Ovary (tissue), 9 donors: ENCODE data around the gene DPY19L1. TPM values are rescaled to one million over a fixed set of nuclear protein-coding genes. Genes with fewer than 3 reads are reported as not detected.
"Not testable (repeated sequence)": the region's sequence is repeated elsewhere in the genome, so short reads cannot be mapped to it uniquely, and the experiment has no call there.

Experiments
- DNase-seq, 5 donors: peaks; one replicate each; pipeline ENCODE4 v3.0.0-alpha.2; 2019 to 2020
- H3K27ac ChIP-seq, 2 donors: fragments of 200-600 bp; one replicate each; pipeline versions ENCODE4 v1.5.1 to v1.8.0; 2019 to 2022
- H3K27me3 ChIP-seq: fragments of 200-600 bp; one replicate; pipeline ENCODE4 v1.8.0; 2022
- H3K36me3 ChIP-seq: fragments of 200-600 bp; sonication (generic); one replicate; pipeline ENCODE4 v1.5.1; 2019
- H3K4me1 ChIP-seq: one replicate; pipeline ENCODE4 v1.8.1; 2013; ENCODE audit warnings: mild to moderate bottlenecking, moderate library complexity; ENCODE audit not compliant: insufficient read depth
- H3K4me3 ChIP-seq: fragments of 200-600 bp; sonication (generic); one replicate; pipeline ENCODE4 v1.5.1; 2017
- H3K9me3 ChIP-seq, 2 donors: fragments of 200-600 bp in 1 of 2; sonication (generic) in 1 of 2; one replicate each; pipeline versions ENCODE4 v1.5.1 to v1.8.1; 2013 to 2019; ENCODE audit warnings: mild to moderate bottlenecking in 1 of 2, moderate library complexity in 1 of 2
- CTCF ChIP-seq, 3 donors: fragments of 450-650 bp in 2 of 3; fragments of 200-600 bp in 1 of 3; IDR thresholded peaks; one replicate each; pipeline versions ENCODE4 v1.5.1 to v1.8.0; 2016 to 2022; ENCODE audit warnings: antibody characterized with exemption in 3 of 3, mild to moderate bottlenecking in 1 of 3
- EP300 ChIP-seq: sonication (generic); formaldehyde crosslinking; IDR thresholded peaks from one replicate; pipeline ENCODE4 v1.6.1; 2017; ENCODE audit warnings: antibody characterized with exemption
- POLR2A ChIP-seq: fragments of 450-650 bp; IDR thresholded peaks from one replicate; pipeline ENCODE4 v1.6.1; 2017; ENCODE audit warnings: antibody characterized with exemption, mild to moderate bottlenecking, moderate library complexity
- WGBS, 3 donors: extraction: QIAGEN DNeasy Blood & Tissue Kit in 1 of 3; methylation state at CpG; one replicate each; pipeline versions ENCODE4 v1.1.5 to v1.1.7; 2013 to 2017; 5-methylcytosine and 5-hydroxymethylcytosine counted together
- intact Hi-C, 4 donors: fragments of 100-400 bp; cut with DNase I; formaldehyde crosslinking; loops; one replicate each; pipeline versions ENCODE4 v1.11.0 to v1.15.1; 2022 to 2023
- polyA plus RNA-seq, 2 donors: library from polyadenylated mRNA; stranded (reverse); fragments of 200-250 nt in 1 of 2; fragments of 350-450 nt in 1 of 2; fragmentation: Illumina TruSeq in 1 of 2; extraction: RNeasy Lipid Tissue Mini Kit (QIAGEN cat#74804) in 1 of 2; gene quantifications; one replicate each; pipeline ENCODE4 v1.2.3, GENCODE V29; 2013 to 2014
- total RNA-seq, 7 donors: library from RNA; depleted of rRNA in 2 of 7; stranded (reverse); fragments of >200 nt in 2 of 7; fragmentation: NEBNext Ultra II Directional in 3 of 7; extraction: Animal tissue kit (Norgen Biotek cat#: 25700) in 3 of 7; gene quantifications; one replicate each; pipeline versions ENCODE4 v1.1.0 to v1.2.4, GENCODE V29; 2016 to 2023
- donor health status: DM: no; HTN: no; CAD: no; lungs with moderate emphysema.
- donor health status: DM: no; HTN: no; CAD: no.
- donor health status: Bipolar disorder and iron deficiency.
- donor health status: DM: yes; HTN: yes; CAD: no.
- donor health status: DM: no; HTN: no; CAD: no.
- donor health status: DM: yes; HTN: yes; CAD: no.

The DPY19L1 gene
- total and polyA plus RNA-seq, 9 donors: 8.1 to 32.7 (median 17.8) TPM

GRCh38 chr7:34949361-34949760 is 87.9 kb downstream of the DPY19L1 start:
- TF ChIP-seq CTCF (IDR thresholded peaks at IDR 0.05) (no peak), POLR2A (no peak), EP300 (no peak)
- no peaks in the 10 kb centered on the region for H3K27me3 ChIP-seq
- H3K36me3 ChIP-seq: no peaks in the 10 kb centered on the region
- no peak overlapping the region for H3K4me3 ChIP-seq
- no peak overlapping the region for H3K27ac ChIP-seq
- no peaks in the 10 kb centered on the region for H3K4me1 ChIP-seq
- intact Hi-C loops: no loop called here
- DNase-seq: no peak
- H3K9me3 ChIP-seq: no peaks in the 10 kb centered on the region

DNA sequence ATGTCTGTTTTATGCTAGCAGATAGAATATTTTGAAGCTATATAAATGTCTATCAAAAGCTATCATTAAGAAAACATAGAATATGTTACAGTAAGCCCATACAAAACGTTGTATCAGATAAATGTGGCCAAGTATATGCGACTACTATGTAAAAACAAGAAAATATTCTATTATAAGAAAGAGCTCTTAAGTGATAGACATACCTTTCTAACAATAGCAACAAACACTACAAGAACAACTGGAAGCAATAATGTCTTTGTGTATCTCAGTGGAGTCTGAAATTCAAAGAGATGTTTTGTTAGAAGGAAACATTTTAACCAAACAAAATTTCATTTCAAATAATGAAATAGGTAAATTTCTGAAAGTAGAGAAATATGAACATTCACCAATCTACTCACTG is 89.9 kb downstream of the DPY19L1 start:
- H3K27ac ChIP-seq, H3K4me3 ChIP-seq, H3K27me3 ChIP-seq, H3K9me3 ChIP-seq, H3K36me3 ChIP-seq, DNase-seq, intact Hi-C loops, H3K4me1 ChIP-seq: not testable (repeated sequence)
- WGBS, 3 donors: 68 to 82% (median 72%) methylated on average over 2 of the region's 2 CpGs

DNA sequence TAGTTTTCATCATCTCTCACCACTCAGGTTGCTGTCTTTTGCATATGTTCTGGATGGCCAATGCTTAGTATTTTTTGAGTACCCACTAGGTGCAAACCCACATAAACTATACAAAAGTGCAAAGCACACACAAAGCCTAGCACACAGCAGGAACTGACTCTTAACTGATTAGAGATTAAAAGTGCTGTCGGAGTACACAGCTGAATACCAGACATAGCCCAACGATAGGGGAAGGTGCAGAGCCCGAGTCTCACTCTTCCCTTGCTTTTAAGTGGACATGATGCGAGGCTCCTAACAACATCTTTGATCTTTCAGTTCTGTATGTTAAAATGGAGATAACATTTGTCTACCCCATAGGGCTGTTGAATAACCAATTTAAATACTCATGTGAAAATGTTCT is 90.8 kb downstream of the DPY19L1 start:
- no peaks in the 10 kb centered on the region for H3K4me1 ChIP-seq
- no peaks in the 10 kb centered on the region for H3K27me3 ChIP-seq
- no peak overlapping the region for H3K4me3 ChIP-seq
- DNase-seq: no peak
- no peak overlapping the region for H3K27ac ChIP-seq
- H3K36me3 ChIP-seq: no peaks in the 10 kb centered on the region
- intact Hi-C loops: no loop called here
- WGBS, 3 donors: 81 to 88% (median 81%) methylated on average over 4 of the region's 4 CpGs
- TF ChIP-seq EP300 (no peak), CTCF (IDR thresholded peaks at IDR 0.05) (no peak), POLR2A (no peak)
- no peaks in the 10 kb centered on the region for H3K9me3 ChIP-seq

GRCh38 chr7:34945894-34946477 is 91.3 kb downstream of the DPY19L1 start:
- WGBS, 3 donors: 71 to 77% (median 74%) methylated on average over 7 of the region's 7 CpGs
- H3K36me3 ChIP-seq, DNase-seq, intact Hi-C loops, H3K27me3 ChIP-seq, H3K4me1 ChIP-seq, H3K9me3 ChIP-seq, H3K4me3 ChIP-seq, H3K27ac ChIP-seq: not testable (repeated sequence)

DNA sequence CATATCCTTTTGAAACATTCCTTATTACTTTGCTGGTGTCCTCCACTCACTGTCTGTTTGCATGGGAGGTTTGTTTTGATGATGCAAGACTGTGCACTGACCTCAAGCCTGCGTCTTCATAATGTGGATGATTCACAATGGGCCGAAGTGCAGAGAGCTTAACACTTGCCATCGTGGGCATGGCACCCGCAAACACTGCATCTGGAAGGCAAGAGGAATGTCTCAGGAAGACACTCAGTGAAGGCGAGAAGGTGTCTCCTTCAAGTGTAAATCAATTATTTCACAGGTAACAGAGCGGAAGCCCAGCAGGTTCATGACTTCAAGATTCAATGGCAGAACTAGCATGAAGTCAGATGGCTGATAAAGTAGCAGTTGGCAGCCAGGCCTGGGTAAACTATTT is 98.1 kb downstream of the DPY19L1 start:
- intact Hi-C loops: no loop called here
- DNase-seq: no peak

GRCh38 chr7:34935735-34936165 is 101.5 kb downstream of the DPY19L1 start:
- H3K27me3 ChIP-seq, H3K4me1 ChIP-seq, H3K36me3 ChIP-seq, H3K27ac ChIP-seq, H3K9me3 ChIP-seq, DNase-seq, H3K4me3 ChIP-seq, intact Hi-C loops: not testable (repeated sequence)
- 49 to 73% (median 72%) methylated on average over 2 of the region's 2 CpGs for WGBS, 3 donors

More for the DNA sequence above, 98.1 kb downstream of the DPY19L1 start:
- Histone ChIP-seq H3K9me3 (no peaks in the 10 kb centered on the region), H3K4me1 (no peaks in the 10 kb centered on the region), H3K4me3 (no peak overlapping the region), H3K27me3 (no peaks in the 10 kb centered on the region), H3K27ac (no peak overlapping the region), H3K36me3 (no peaks in the 10 kb centered on the region)
- WGBS, 3 donors: 70 to 81% (median 72%) methylated on average over 6 of the region's 6 CpGs
- no peak for TF ChIP-seq EP300
- TF ChIP-seq CTCF (IDR thresholded peaks at IDR 0.05): no peak
- no peak for TF ChIP-seq POLR2A
